GM23338 (cell line): ENCODE data around the gene CUX1.

Source experiments
- CREB1 ChIP-seq: fragments of 250-450 bp; sonication (Bioruptor Pico); IDR thresholded peaks from 2 replicates; pipeline ENCODE4 v1.5.0; 2020; ENCODE audit warnings: low read depth, mild to moderate bottlenecking, moderate library complexity
- EZH2 ChIP-seq: fragments of 200-600 bp; sonication (generic); IDR thresholded peaks from one replicate; pipeline ENCODE4 v1.8.0; 2017; ENCODE audit warnings: antibody characterized with exemption, mild to moderate bottlenecking, low read depth; ENCODE audit not compliant: unreplicated experiment
- EZH2phosphoT487 ChIP-seq: fragments of 200-600 bp; sonication (generic); IDR thresholded peaks from one replicate; pipeline ENCODE4 v1.8.1; 2018; ENCODE audit warnings: antibody characterized with exemption; ENCODE audit not compliant: unreplicated experiment
- JUNB ChIP-seq: IDR thresholded peaks from one replicate; pipeline ENCODE4 v1.6.1; 2016; ENCODE audit warnings: antibody characterized with exemption; ENCODE audit not compliant: unreplicated experiment
- NANOG ChIP-seq: IDR thresholded peaks from 2 replicates; pipeline ENCODE4 v1.6.1; 2016; ENCODE audit warnings: antibody characterized with exemption, borderline replicate concordance
- POLR2AphosphoS5 ChIP-seq: IDR thresholded peaks from 2 replicates; pipeline ENCODE4 v1.6.1; 2016; ENCODE audit warnings: antibody characterized with exemption, low read depth
- STAT1 ChIP-seq: IDR thresholded peaks from one replicate; pipeline ENCODE4 v1.6.1; 2016; ENCODE audit warnings: antibody characterized with exemption; ENCODE audit not compliant: unreplicated experiment
- ZNF331 ChIP-seq: fragments of 250-450 bp; sonication (Bioruptor Pico); IDR thresholded peaks from 2 replicates; pipeline ENCODE4 v1.5.0; 2020; ENCODE audit warnings: low read depth, mild to moderate bottlenecking, moderate library complexity
- TF ChIP-seq, protein P1 (sequence below), 2 experiments: fragments of 200-600 bp in 1 of 2; sonication (generic) in 1 of 2; conservative IDR thresholded peaks; 2 replicates each; pipeline versions ENCODE4 v1.5.1 to v1.6.1; 2016 to 2017; ENCODE audit warnings: antibody characterized with exemption in 2 of 2, low read depth in 2 of 2, mild to moderate bottlenecking in 2 of 2, moderate library complexity in 1 of 2
- TF ChIP-seq, protein P2 (sequence below): IDR thresholded peaks from one replicate; pipeline ENCODE4 v1.6.1; 2018; ENCODE audit warnings: antibody characterized with exemption; ENCODE audit not compliant: unreplicated experiment
- TF ChIP-seq, protein P3 (sequence below): IDR thresholded peaks from 2 replicates; pipeline ENCODE4 v1.6.1; 2016; ENCODE audit warnings: antibody characterized with exemption
- TF ChIP-seq, protein P4 (sequence below): fragments of 250-450 bp; sonication (Bioruptor Pico); IDR thresholded peaks from 2 replicates; pipeline ENCODE4 v1.5.0; 2020; ENCODE audit warnings: mild to moderate bottlenecking, moderate library complexity

DNA sequence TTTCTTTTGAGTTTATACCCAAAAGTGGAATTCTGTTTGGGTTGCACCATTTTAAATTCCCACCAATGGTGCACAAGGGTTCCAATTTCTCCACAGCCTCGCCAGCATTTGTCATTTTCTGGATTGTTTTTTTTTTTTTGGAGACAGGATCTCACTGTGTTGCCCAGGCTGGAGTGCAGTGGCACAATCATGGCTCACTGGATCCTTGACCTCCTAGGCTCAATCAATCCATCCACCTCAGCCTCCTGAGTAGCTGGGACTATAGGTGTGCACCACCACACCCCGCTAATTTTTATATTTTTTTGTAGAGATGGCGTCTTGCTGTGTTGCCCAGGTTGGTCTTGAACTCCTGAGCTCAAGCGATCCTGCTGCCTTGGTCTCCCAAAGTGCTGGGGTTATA is 46.6 kb downstream of the CUX1 start:
- TF ChIP-seq EZH2, result no peak
- TF ChIP-seq, protein P1, sequence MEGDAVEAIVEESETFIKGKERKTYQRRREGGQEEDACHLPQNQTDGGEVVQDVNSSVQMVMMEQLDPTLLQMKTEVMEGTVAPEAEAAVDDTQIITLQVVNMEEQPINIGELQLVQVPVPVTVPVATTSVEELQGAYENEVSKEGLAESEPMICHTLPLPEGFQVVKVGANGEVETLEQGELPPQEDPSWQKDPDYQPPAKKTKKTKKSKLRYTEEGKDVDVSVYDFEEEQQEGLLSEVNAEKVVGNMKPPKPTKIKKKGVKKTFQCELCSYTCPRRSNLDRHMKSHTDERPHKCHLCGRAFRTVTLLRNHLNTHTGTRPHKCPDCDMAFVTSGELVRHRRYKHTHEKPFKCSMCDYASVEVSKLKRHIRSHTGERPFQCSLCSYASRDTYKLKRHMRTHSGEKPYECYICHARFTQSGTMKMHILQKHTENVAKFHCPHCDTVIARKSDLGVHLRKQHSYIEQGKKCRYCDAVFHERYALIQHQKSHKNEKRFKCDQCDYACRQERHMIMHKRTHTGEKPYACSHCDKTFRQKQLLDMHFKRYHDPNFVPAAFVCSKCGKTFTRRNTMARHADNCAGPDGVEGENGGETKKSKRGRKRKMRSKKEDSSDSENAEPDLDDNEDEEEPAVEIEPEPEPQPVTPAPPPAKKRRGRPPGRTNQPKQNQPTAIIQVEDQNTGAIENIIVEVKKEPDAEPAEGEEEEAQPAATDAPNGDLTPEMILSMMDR (conservative IDR thresholded peaks at IDR 0.05; ENCODE audit: low read depth in 2 of 2), result no peak
- TF ChIP-seq, protein P2, sequence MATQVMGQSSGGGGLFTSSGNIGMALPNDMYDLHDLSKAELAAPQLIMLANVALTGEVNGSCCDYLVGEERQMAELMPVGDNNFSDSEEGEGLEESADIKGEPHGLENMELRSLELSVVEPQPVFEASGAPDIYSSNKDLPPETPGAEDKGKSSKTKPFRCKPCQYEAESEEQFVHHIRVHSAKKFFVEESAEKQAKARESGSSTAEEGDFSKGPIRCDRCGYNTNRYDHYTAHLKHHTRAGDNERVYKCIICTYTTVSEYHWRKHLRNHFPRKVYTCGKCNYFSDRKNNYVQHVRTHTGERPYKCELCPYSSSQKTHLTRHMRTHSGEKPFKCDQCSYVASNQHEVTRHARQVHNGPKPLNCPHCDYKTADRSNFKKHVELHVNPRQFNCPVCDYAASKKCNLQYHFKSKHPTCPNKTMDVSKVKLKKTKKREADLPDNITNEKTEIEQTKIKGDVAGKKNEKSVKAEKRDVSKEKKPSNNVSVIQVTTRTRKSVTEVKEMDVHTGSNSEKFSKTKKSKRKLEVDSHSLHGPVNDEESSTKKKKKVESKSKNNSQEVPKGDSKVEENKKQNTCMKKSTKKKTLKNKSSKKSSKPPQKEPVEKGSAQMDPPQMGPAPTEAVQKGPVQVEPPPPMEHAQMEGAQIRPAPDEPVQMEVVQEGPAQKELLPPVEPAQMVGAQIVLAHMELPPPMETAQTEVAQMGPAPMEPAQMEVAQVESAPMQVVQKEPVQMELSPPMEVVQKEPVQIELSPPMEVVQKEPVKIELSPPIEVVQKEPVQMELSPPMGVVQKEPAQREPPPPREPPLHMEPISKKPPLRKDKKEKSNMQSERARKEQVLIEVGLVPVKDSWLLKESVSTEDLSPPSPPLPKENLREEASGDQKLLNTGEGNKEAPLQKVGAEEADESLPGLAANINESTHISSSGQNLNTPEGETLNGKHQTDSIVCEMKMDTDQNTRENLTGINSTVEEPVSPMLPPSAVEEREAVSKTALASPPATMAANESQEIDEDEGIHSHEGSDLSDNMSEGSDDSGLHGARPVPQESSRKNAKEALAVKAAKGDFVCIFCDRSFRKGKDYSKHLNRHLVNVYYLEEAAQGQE, result no peak
- no peak for TF ChIP-seq POLR2AphosphoS5
- TF ChIP-seq, protein P3, sequence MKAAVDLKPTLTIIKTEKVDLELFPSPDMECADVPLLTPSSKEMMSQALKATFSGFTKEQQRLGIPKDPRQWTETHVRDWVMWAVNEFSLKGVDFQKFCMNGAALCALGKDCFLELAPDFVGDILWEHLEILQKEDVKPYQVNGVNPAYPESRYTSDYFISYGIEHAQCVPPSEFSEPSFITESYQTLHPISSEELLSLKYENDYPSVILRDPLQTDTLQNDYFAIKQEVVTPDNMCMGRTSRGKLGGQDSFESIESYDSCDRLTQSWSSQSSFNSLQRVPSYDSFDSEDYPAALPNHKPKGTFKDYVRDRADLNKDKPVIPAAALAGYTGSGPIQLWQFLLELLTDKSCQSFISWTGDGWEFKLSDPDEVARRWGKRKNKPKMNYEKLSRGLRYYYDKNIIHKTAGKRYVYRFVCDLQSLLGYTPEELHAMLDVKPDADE, result no peak
- TF ChIP-seq EZH2phosphoT487, result no peak
- TF ChIP-seq JUNB, result no peak
- TF ChIP-seq CREB1 (CRISPR knock-in tag), result no peak
- TF ChIP-seq NANOG, result no peak
- no peak for TF ChIP-seq STAT1
- no peak for TF ChIP-seq ZNF331 (CRISPR knock-in tag)
- TF ChIP-seq, protein P4, sequence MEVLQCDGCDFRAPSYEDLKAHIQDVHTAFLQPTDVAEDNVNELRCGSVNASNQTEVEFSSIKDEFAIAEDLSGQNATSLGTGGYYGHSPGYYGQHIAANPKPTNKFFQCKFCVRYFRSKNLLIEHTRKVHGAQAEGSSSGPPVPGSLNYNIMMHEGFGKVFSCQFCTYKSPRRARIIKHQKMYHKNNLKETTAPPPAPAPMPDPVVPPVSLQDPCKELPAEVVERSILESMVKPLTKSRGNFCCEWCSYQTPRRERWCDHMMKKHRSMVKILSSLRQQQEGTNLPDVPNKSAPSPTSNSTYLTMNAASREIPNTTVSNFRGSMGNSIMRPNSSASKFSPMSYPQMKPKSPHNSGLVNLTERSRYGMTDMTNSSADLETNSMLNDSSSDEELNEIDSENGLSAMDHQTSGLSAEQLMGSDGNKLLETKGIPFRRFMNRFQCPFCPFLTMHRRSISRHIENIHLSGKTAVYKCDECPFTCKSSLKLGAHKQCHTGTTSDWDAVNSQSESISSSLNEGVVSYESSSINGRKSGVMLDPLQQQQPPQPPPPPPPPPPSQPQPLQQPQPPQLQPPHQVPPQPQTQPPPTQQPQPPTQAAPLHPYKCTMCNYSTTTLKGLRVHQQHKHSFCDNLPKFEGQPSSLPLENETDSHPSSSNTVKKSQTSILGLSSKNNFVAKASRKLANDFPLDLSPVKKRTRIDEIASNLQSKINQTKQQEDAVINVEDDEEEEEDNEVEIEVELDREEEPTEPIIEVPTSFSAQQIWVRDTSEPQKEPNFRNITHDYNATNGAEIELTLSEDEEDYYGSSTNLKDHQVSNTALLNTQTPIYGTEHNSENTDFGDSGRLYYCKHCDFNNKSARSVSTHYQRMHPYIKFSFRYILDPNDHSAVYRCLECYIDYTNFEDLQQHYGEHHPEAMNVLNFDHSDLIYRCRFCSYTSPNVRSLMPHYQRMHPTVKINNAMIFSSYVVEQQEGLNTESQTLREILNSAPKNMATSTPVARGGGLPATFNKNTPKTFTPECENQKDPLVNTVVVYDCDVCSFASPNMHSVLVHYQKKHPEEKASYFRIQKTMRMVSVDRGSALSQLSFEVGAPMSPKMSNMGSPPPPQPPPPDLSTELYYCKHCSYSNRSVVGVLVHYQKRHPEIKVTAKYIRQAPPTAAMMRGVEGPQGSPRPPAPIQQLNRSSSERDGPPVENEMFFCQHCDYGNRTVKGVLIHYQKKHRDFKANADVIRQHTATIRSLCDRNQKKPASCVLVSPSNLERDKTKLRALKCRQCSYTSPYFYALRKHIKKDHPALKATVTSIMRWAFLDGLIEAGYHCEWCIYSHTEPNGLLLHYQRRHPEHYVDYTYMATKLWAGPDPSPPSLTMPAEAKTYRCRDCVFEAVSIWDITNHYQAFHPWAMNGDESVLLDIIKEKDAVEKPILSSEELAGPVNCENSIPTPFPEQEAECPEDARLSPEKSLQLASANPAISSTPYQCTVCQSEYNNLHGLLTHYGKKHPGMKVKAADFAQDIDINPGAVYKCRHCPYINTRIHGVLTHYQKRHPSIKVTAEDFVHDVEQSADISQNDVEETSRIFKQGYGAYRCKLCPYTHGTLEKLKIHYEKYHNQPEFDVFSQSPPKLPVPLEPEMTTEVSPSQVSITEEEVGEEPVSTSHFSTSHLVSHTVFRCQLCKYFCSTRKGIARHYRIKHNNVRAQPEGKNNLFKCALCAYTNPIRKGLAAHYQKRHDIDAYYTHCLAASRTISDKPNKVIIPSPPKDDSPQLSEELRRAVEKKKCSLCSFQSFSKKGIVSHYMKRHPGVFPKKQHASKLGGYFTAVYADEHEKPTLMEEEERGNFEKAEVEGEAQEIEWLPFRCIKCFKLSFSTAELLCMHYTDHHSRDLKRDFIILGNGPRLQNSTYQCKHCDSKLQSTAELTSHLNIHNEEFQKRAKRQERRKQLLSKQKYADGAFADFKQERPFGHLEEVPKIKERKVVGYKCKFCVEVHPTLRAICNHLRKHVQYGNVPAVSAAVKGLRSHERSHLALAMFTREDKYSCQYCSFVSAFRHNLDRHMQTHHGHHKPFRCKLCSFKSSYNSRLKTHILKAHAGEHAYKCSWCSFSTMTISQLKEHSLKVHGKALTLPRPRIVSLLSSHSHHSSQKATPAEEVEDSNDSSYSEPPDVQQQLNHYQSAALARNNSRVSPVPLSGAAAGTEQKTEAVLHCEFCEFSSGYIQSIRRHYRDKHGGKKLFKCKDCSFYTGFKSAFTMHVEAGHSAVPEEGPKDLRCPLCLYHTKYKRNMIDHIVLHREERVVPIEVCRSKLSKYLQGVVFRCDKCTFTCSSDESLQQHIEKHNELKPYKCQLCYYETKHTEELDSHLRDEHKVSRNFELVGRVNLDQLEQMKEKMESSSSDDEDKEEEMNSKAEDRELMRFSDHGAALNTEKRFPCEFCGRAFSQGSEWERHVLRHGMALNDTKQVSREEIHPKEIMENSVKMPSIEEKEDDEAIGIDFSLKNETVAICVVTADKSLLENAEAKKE (CRISPR knock-in tag), result no peak
